HTR-8/SVneo (cell line): ENCODE measurements around the gene PTPRK.

ENCODE experiments used
- DNase-seq: peaks from one replicate; pipeline ENCODE4 v3.0.0; 2011; ENCODE audit warnings: low spot score, mixed read lengths; ENCODE audit not compliant: insufficient read length
- FAIRE-seq: peaks from 2 replicates; lab custom pipeline; 2011; peaks lifted over from hg19 to GRCh38; lab: Jason Lieb, UNC

The PTPRK gene

GRCh38 chr6:128319157-128319556 is 201.2 kb downstream of the PTPRK start:
- FAIRE-seq: no peak
- no peak for DNase-seq

- FAIRE-seq (no peak), DNase-seq (no peak)
Measured at GRCh38 chr6:128316258-128316929, 204.0 kb downstream of the PTPRK start.

- DNase-seq (no peak), FAIRE-seq (no peak)
Measured at GRCh38 chr6:128314190-128314589, 206.2 kb downstream of the PTPRK start.

GRCh38 chr6:128311944-128312570 is 208.3 kb downstream of the PTPRK start:
- no peak for DNase-seq

GRCh38 chr6:128310451-128310850 is 209.9 kb downstream of the PTPRK start:
- FAIRE-seq (no peak), DNase-seq (no peak)

More at GRCh38 chr6:128311944-128312570, 208.3 kb downstream of the PTPRK start:
- no peak for FAIRE-seq

- DNase-seq (no peak), FAIRE-seq (no peak)
Measured at GRCh38 chr6:128307671-128308070, 212.7 kb downstream of the PTPRK start.

GRCh38 chr6:128305976-128306375 is 214.4 kb downstream of the PTPRK start:
- FAIRE-seq: no peak
- DNase-seq: no peak

GRCh38 chr6:128305228-128305627 is 215.2 kb downstream of the PTPRK start:
- DNase-seq (no peak), FAIRE-seq (no peak)

- FAIRE-seq (no peak), DNase-seq (no peak)
Measured at GRCh38 chr6:128303870-128304269, 216.5 kb downstream of the PTPRK start.

- DNase-seq (no peak), FAIRE-seq (no peak)
Measured at GRCh38 chr6:128302942-128303341, 217.5 kb downstream of the PTPRK start.

GRCh38 chr6:128295670-128296069 is 224.7 kb downstream of the PTPRK start:
- no peak for DNase-seq
- no peak for FAIRE-seq

GRCh38 chr6:128290221-128290620 is 230.2 kb downstream of the PTPRK start:
- FAIRE-seq (no peak), DNase-seq (no peak)

GRCh38 chr6:128284128-128284527 is 236.3 kb downstream of the PTPRK start:
- FAIRE-seq: no peak
- no peak for DNase-seq

GRCh38 chr6:128282961-128283360 is 237.4 kb downstream of the PTPRK start:
- FAIRE-seq: no peak
- no peak for DNase-seq

GRCh38 chr6:128280960-128281359 is 239.4 kb downstream of the PTPRK start:
- DNase-seq (no peak), FAIRE-seq (no peak)

- FAIRE-seq (no peak), DNase-seq (no peak)
Measured at GRCh38 chr6:128280066-128280465, 240.3 kb downstream of the PTPRK start.

GRCh38 chr6:128278836-128279235 is 241.6 kb downstream of the PTPRK start:
- FAIRE-seq: no peak

GRCh38 chr6:128277379-128277778 is 243.0 kb downstream of the PTPRK start:
- no peak for DNase-seq
- FAIRE-seq: no peak

More at GRCh38 chr6:128278836-128279235, 241.6 kb downstream of the PTPRK start:
- DNase-seq: no peak

GRCh38 chr6:128276311-128276710 is 244.1 kb downstream of the PTPRK start:
- FAIRE-seq: no peak

GRCh38 chr6:128275681-128276080 is 244.7 kb downstream of the PTPRK start:
- DNase-seq (no peak), FAIRE-seq (no peak)

More at GRCh38 chr6:128276311-128276710, 244.1 kb downstream of the PTPRK start:
- DNase-seq: no peak

- no peak for FAIRE-seq
- DNase-seq: no peak
Measured at GRCh38 chr6:128275030-128275429, 245.4 kb downstream of the PTPRK start.

GRCh38 chr6:128271527-128271926 is 248.9 kb downstream of the PTPRK start:
- FAIRE-seq: no peak
- no peak for DNase-seq
